HEK293 (cell line): ENCODE results near the gene EFCAB5.
"Not testable (repeated sequence)": the region's sequence is repeated elsewhere in the genome, so short reads cannot be mapped to it uniquely, and the experiment has no call there.

Experiments used
- CTCF ChIA-PET: fragments of 350-600 bp; formaldehyde crosslinking; extraction: SDS; loops from one replicate; lab custom pipeline; 2021; ENCODE audit warnings: antibody characterized with exemption; lab: Yijun Ruan, JAX
- POLR2A ChIA-PET: fragments of 300-600 bp; formaldehyde crosslinking; extraction: SDS; loops from one replicate; lab custom pipeline; 2020; ENCODE audit warnings: antibody characterized with exemption, inconsistent platforms; lab: Yijun Ruan, JAX
- H3K27ac ChIP-seq: fragments of 200-500 bp; sonication (Bioruptor generic); 2 replicates; pipeline ENCODE4 v1.5.1; 2014; ENCODE audit warnings: low read depth, low read length, control low read depth, inconsistent platforms; ENCODE audit errors: extremely low read depth
- H3K36me3 ChIP-seq, 2 experiments: fragments of 200-500 bp in 1 of 2; sonication (Bioruptor generic) in 1 of 2; 1 replicate in 1 of 2; 2 replicates in 1 of 2; pipeline ENCODE4 v1.5.1; 2014 to 2017; ENCODE audit warnings: inconsistent platforms in 2 of 2, low read length in 2 of 2; ENCODE audit not compliant: control insufficient read depth in 2 of 2, insufficient read depth in 1 of 2
- H3K4me1 ChIP-seq: fragments of 200-500 bp; sonication (Bioruptor generic); 2 replicates; pipeline ENCODE4 v1.5.1; 2014; ENCODE audit warnings: mild to moderate bottlenecking, low read length, inconsistent platforms; ENCODE audit not compliant: control insufficient read depth, insufficient read depth
- H3K4me3 ChIP-seq: 2 replicates; pipeline ENCODE4 v1.5.1; 2011; ENCODE audit warnings: low read depth, mild to moderate bottlenecking, control low read depth, low read length, moderate library complexity
- H3K9me3 ChIP-seq: fragments of 200-500 bp; sonication (Bioruptor generic); 2 replicates; pipeline ENCODE4 v1.5.1; 2014; ENCODE audit warnings: low read depth, low read length, inconsistent platforms; ENCODE audit not compliant: control insufficient read depth, insufficient read depth
- BCL11A ChIP-seq: fragments of 450-650 bp; formaldehyde crosslinking; IDR thresholded peaks from 2 replicates; pipeline ENCODE4 v1.5.1; 2016; ENCODE audit warnings: low read depth, missing biosample characterization, missing genetic modification characterization
- GLI4 ChIP-seq: fragments of 450-650 bp; formaldehyde crosslinking; IDR thresholded peaks from 2 replicates; pipeline ENCODE4 v1.5.1; 2016; ENCODE audit warnings: missing biosample characterization, missing genetic modification characterization
- KLF10 ChIP-seq: fragments of 450-650 bp; IDR thresholded peaks from 2 replicates; pipeline ENCODE4 v1.5.1; 2018; ENCODE audit warnings: missing biosample characterization, mild to moderate bottlenecking, missing genetic modification characterization
- KLF7 ChIP-seq: fragments of 450-650 bp; formaldehyde crosslinking; IDR thresholded peaks from 2 replicates; pipeline ENCODE4 v1.5.1; 2016; ENCODE audit warnings: missing biosample characterization, missing genetic modification characterization, borderline replicate concordance
- PRDM1 ChIP-seq: fragments of 450-650 bp; formaldehyde crosslinking; IDR thresholded peaks from 2 replicates; pipeline ENCODE4; 2016; ENCODE audit warnings: missing biosample characterization, missing genetic modification characterization
- PRDM4 ChIP-seq: fragments of 450-650 bp; formaldehyde crosslinking; IDR thresholded peaks from 2 replicates; pipeline ENCODE4 v1.5.1; 2017; ENCODE audit warnings: missing biosample characterization, missing genetic modification characterization
- SP3 ChIP-seq: fragments of 450-650 bp; formaldehyde crosslinking; IDR thresholded peaks from 2 replicates; pipeline ENCODE4 v1.5.1; 2016; ENCODE audit warnings: missing biosample characterization, missing genetic modification characterization
- ZBTB1 ChIP-seq: fragments of 450-650 bp; formaldehyde crosslinking; IDR thresholded peaks from 2 replicates; pipeline ENCODE4 v1.5.1; 2016; ENCODE audit warnings: missing biosample characterization, missing genetic modification characterization
- ZBTB17 ChIP-seq: fragments of 450-650 bp; formaldehyde crosslinking; IDR thresholded peaks from 2 replicates; pipeline ENCODE4 v1.5.1; 2016; ENCODE audit warnings: missing biosample characterization, missing genetic modification characterization
- ZFP3 ChIP-seq: fragments of 450-650 bp; formaldehyde crosslinking; IDR thresholded peaks from 2 replicates; pipeline ENCODE4 v1.5.1; 2016; ENCODE audit warnings: low read depth, missing biosample characterization, missing genetic modification characterization
- ZNF114 ChIP-seq: fragments of 450-650 bp; formaldehyde crosslinking; IDR thresholded peaks from 2 replicates; pipeline ENCODE4 v1.5.0; 2017; ENCODE audit warnings: missing biosample characterization, missing genetic modification characterization
- ZNF239 ChIP-seq: fragments of 450-650 bp; formaldehyde crosslinking; IDR thresholded peaks from 2 replicates; pipeline ENCODE4 v1.5.1; 2016; ENCODE audit warnings: missing biosample characterization, missing genetic modification characterization
- ZNF248 ChIP-seq: fragments of 450-650 bp; formaldehyde crosslinking; IDR thresholded peaks from 2 replicates; pipeline ENCODE4 v1.5.1; 2017; ENCODE audit warnings: missing biosample characterization, missing genetic modification characterization
- ZNF26 ChIP-seq: fragments of 450-650 bp; formaldehyde crosslinking; IDR thresholded peaks from 2 replicates; pipeline ENCODE4 v1.5.1; 2016; ENCODE audit warnings: missing biosample characterization, missing genetic modification characterization
- ZNF354C ChIP-seq: fragments of 450-650 bp; formaldehyde crosslinking; IDR thresholded peaks from 2 replicates; pipeline ENCODE4 v1.5.1; 2016; ENCODE audit warnings: missing biosample characterization, missing genetic modification characterization, low read depth, borderline replicate concordance
- ZNF37A ChIP-seq: fragments of 450-650 bp; IDR thresholded peaks from 2 replicates; pipeline ENCODE4 v1.5.1; 2018; ENCODE audit warnings: missing biosample characterization, missing genetic modification characterization
- ZNF404 ChIP-seq: fragments of 450-650 bp; formaldehyde crosslinking; IDR thresholded peaks from 2 replicates; pipeline ENCODE4 v1.5.1; 2017; ENCODE audit warnings: missing biosample characterization, missing genetic modification characterization
- ZNF423 ChIP-seq: fragments of 450-650 bp; formaldehyde crosslinking; IDR thresholded peaks from 2 replicates; pipeline ENCODE4 v1.5.1; 2016; ENCODE audit warnings: missing biosample characterization, missing genetic modification characterization
- ZNF488 ChIP-seq: fragments of 450-650 bp; formaldehyde crosslinking; IDR thresholded peaks from 2 replicates; pipeline ENCODE4 v1.5.1; 2016; ENCODE audit warnings: missing biosample characterization, missing genetic modification characterization
- ZNF549 ChIP-seq: fragments of 450-650 bp; IDR thresholded peaks from 2 replicates; pipeline ENCODE4 v1.5.1; 2018; ENCODE audit warnings: missing biosample characterization, missing genetic modification characterization, mild to moderate bottlenecking, inconsistent platforms, moderate library complexity
- ZNF610 ChIP-seq: fragments of 450-650 bp; formaldehyde crosslinking; IDR thresholded peaks from 2 replicates; pipeline ENCODE4 v1.5.1; 2016; ENCODE audit warnings: missing biosample characterization, missing genetic modification characterization, borderline replicate concordance
- ZNF626 ChIP-seq: fragments of 450-650 bp; sonication (Bioruptor Pico); formaldehyde crosslinking; IDR thresholded peaks from 2 replicates; pipeline ENCODE4 v1.5.1; 2018; ENCODE audit warnings: missing biosample characterization, missing genetic modification characterization, inconsistent platforms
- ZNF692 ChIP-seq: fragments of 450-650 bp; formaldehyde crosslinking; IDR thresholded peaks from 2 replicates; pipeline ENCODE4 v1.5.1; 2016; ENCODE audit warnings: missing biosample characterization, missing genetic modification characterization
- ZNF701 ChIP-seq: fragments of 450-650 bp; formaldehyde crosslinking; IDR thresholded peaks from 2 replicates; pipeline ENCODE4 v1.5.1; 2016; ENCODE audit warnings: missing biosample characterization, missing genetic modification characterization
- ZNF747 ChIP-seq: fragments of 450-650 bp; formaldehyde crosslinking; IDR thresholded peaks from 2 replicates; pipeline ENCODE4 v1.5.1; 2016; ENCODE audit warnings: missing biosample characterization, missing genetic modification characterization
- ZNF791 ChIP-seq: fragments of 450-650 bp; formaldehyde crosslinking; IDR thresholded peaks from 2 replicates; pipeline ENCODE4 v1.5.1; 2016; ENCODE audit warnings: missing biosample characterization, missing genetic modification characterization

Gene EFCAB5

GRCh38 chr17:30134551-30134950, 193.1 kb downstream of the EFCAB5 start (continued):
- TF ChIP-seq ZNF423 (tag by site-specific recombination) (no peak), ZNF354C (tag by site-specific recombination) (no peak), ZNF488 (tag by site-specific recombination) (no peak), ZNF747 (tag by site-specific recombination) (no peak), ZBTB17 (tag by site-specific recombination) (no peak), ZNF404 (no peak), ZFP3 (tag by site-specific recombination) (no peak), ZNF248 (tag by site-specific recombination) (no peak)

GRCh38 chr17:30137158-30137557, 195.7 kb downstream of the EFCAB5 start:
- ChIA-PET POLR2A (no interaction called here), CTCF (interaction anchor here (0.5 to 0.8 kb wide), 3 partner anchors 12 to 25 kb away, joined by 3 to 8 read pairs (median 3); no protein-coding TSS in a partner anchor)
- peaks cover 29 to 41% of the 10 kb centered on the region in 2 experiments for H3K36me3 ChIP-seq
- H3K4me3 ChIP-seq: no peak overlapping the region
- no peak overlapping the region for H3K27ac ChIP-seq
- H3K4me1 ChIP-seq: no peaks in the 10 kb centered on the region
- no peaks in the 10 kb centered on the region for H3K9me3 ChIP-seq
- TF ChIP-seq ZBTB1 (no peak), KLF7 (tag by site-specific recombination) (no peak), ZNF37A (tag by site-specific recombination) (no peak), PRDM1 (tag by site-specific recombination) (no peak), ZNF239 (tag by site-specific recombination) (no peak), GLI4 (no peak), ZNF692 (tag by site-specific recombination) (no peak), ZNF610 (tag by site-specific recombination) (no peak), ZNF423 (tag by site-specific recombination) (no peak), ZNF26 (tag by site-specific recombination) (no peak), ZNF791 (tag by site-specific recombination) (no peak)

- CTCF ChIA-PET: interaction anchor here (1.3 kb wide), 1 partner anchor 43 kb away, joined by 4 read pairs; no protein-coding TSS in a partner anchor
- H3K9me3 ChIP-seq, H3K27ac ChIP-seq, H3K4me1 ChIP-seq, H3K4me3 ChIP-seq, POLR2A ChIA-PET: not testable (repeated sequence)
- peaks cover 5 to 28% of the 10 kb centered on the region in 2 experiments for H3K36me3 ChIP-seq
Measured at GRCh38 chr17:30147860-30148259, 206.4 kb downstream of the EFCAB5 start.

GRCh38 chr17:30148376-30148775, 206.9 kb downstream of the EFCAB5 start:
- Histone ChIP-seq H3K27ac (no peak overlapping the region), H3K9me3 (no peaks in the 10 kb centered on the region), H3K36me3 (peaks cover 5 to 30% of the 10 kb centered on the region in 2 experiments), H3K4me1 (no peaks in the 10 kb centered on the region), H3K4me3 (no peak overlapping the region)
- POLR2A ChIA-PET: no interaction called here
- CTCF ChIA-PET: interaction anchor here (1.1 kb wide), 1 partner anchor 130 kb away, joined by 3 read pairs; no protein-coding TSS in a partner anchor
- TF ChIP-seq KLF10 (tag by site-specific recombination) (no peak), ZNF626 (tag by site-specific recombination) (no peak), ZNF114 (tag by site-specific recombination) (no peak), ZNF549 (tag by site-specific recombination) (no peak), SP3 (tag by site-specific recombination) (no peak), BCL11A (tag by site-specific recombination) (no peak), ZNF747 (tag by site-specific recombination) (no peak), ZNF701 (tag by site-specific recombination) (no peak), ZNF239 (tag by site-specific recombination) (no peak), ZNF610 (tag by site-specific recombination) (no peak), ZBTB17 (tag by site-specific recombination) (no peak), PRDM4 (no peak)
